Measurements from ENCODE around the gene SMARCAD1. TPM values are rescaled to one million over a fixed set of nuclear protein-coding genes. Genes with fewer than 3 reads are reported as not detected.

SMARCAD1 gene
- total and polyA plus RNA-seq, 2 donors (not counting 1 experiment from before 2014, with no cell fraction given), result 24.8 to 30.7 TPM

DNA sequence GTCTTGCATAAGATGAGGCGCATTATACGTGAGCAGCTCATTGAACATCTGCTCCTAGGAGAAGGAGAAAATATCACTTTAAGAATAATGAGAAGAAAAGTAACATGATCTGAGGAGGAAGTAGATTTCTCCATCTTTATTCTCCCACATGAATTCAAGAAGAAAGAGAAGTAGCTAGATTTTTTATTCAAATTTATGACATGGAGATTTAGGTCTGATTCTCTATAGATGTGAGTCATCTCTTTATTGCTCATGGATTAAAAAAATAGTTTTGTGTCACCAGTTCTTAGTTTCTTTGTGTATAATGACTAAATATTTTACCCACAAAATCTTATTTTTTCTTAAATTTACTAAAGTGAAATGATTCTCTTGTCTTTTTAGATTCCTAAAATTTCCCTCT is 94.5 kb downstream of the SMARCAD1 start:
- Histone ChIP-seq H3K27me3 (ENCODE audit: control insufficient read depth, insufficient read depth, low read length) (no peaks in the 10 kb centered on the region), H3K79me2 (ENCODE audit: control insufficient read depth, insufficient read depth, low read length) (no peaks in the 10 kb centered on the region), H3K9ac (ENCODE audit: insufficient read depth, low read length) (no peak overlapping the region), H3K36me3 (ENCODE audit: control insufficient read depth, insufficient read depth, low read length) (no peaks in the 10 kb centered on the region), H3K27ac (ENCODE audit: insufficient read depth, low read length) (no peak overlapping the region), H2AFZ (ENCODE audit: low read length) (no peak overlapping the region), H3K4me1 (ENCODE audit: control insufficient read depth, extremely low read depth, insufficient read depth, low read length) (no peaks in the 10 kb centered on the region), H4K20me1 (ENCODE audit: control insufficient read depth, extremely low read depth, insufficient read depth, low read length) (no peaks in the 10 kb centered on the region), H3K4me2 (ENCODE audit: extremely low read depth, insufficient read depth, low read length) (no peak overlapping the region), H3K9me3 (ENCODE audit: control insufficient read depth, insufficient read depth, low read depth, low read length) (no peaks in the 10 kb centered on the region), H3K4me3 (replicated peaks in 1 of 4; ENCODE audit: control extremely low read depth in 1 of 4, insufficient read depth in 1 of 4, low read depth in 3 of 4, low read length in 4 of 4) (no peak overlapping the region)
- DNase-seq (ENCODE audit: low read depth in 2 of 2), result peak in 1 of 2 donors; percentile 30
- TF ChIP-seq EZH2 (IDR thresholded peaks at IDR 0.05; ENCODE audit: low read length, missing control alignments) (no peak), CTCF (conservative IDR thresholded peaks at IDR 0.05 in 1 of 2, IDR thresholded peaks at IDR 0.05 in 1 of 2; ENCODE audit: low read depth in 1 of 2, low read length in 2 of 2) (no peak)

DNA sequence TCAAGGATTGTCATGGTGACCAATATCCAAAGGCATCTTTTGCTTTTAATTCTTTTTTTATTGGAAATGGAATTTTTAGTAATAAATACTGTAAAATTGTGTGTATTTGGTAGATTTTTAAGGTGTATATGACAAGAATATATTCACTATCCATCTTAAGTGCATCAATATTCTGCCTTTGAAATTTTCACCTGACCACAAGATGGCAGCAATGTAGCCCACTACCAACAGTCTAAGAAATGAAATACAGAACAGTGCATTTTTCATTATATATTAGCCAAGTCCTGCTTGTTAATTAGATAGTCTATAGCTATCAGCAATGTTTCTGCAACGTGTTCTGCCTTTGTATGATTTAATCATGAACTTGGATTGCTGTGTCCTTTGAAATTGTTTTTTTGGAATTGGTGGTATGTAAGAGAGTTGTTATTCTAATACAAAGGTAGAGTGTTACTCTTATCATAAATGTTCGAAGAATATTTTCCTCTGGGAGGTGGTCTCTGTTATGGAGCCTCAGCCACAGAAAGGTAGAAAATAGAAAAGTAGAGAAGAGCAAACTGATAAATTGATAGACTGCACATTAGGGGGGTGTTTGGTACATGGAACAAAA is 96.8 kb downstream of the SMARCAD1 start:
- TF ChIP-seq CTCF (conservative IDR thresholded peaks at IDR 0.05 in 1 of 2, IDR thresholded peaks at IDR 0.05 in 1 of 2; ENCODE audit: low read depth in 1 of 2, low read length in 2 of 2) (peak; percentile 52 to 66), EZH2 (IDR thresholded peaks at IDR 0.05; ENCODE audit: low read length, missing control alignments) (no peak)
- H3K9me3 ChIP-seq (ENCODE audit: control insufficient read depth, insufficient read depth, low read depth, low read length), result no peaks in the 10 kb centered on the region
- H3K79me2 ChIP-seq (ENCODE audit: control insufficient read depth, insufficient read depth, low read length), result no peaks in the 10 kb centered on the region
- no peak overlapping the region for H3K9ac ChIP-seq (ENCODE audit: insufficient read depth, low read length)
- H3K27me3 ChIP-seq (ENCODE audit: control insufficient read depth, insufficient read depth, low read length), result no peaks in the 10 kb centered on the region
- no peaks in the 10 kb centered on the region for H3K36me3 ChIP-seq (ENCODE audit: control insufficient read depth, insufficient read depth, low read length)
- H3K4me3 ChIP-seq (replicated peaks in 1 of 4; ENCODE audit: control extremely low read depth in 1 of 4, insufficient read depth in 1 of 4, low read depth in 3 of 4, low read length in 4 of 4), result no peak overlapping the region
- H4K20me1 ChIP-seq (ENCODE audit: control insufficient read depth, extremely low read depth, insufficient read depth, low read length), result no peaks in the 10 kb centered on the region
- H3K27ac ChIP-seq (ENCODE audit: insufficient read depth, low read length), result no peak overlapping the region
- H2AFZ ChIP-seq (ENCODE audit: low read length), result no peak overlapping the region
- no peak overlapping the region for H3K4me2 ChIP-seq (ENCODE audit: extremely low read depth, insufficient read depth, low read length)
- H3K4me1 ChIP-seq (ENCODE audit: control insufficient read depth, extremely low read depth, insufficient read depth, low read length), result no peaks in the 10 kb centered on the region
- DNase-seq (ENCODE audit: low read depth in 2 of 2), result peak; percentile 23 to 47

DNA sequence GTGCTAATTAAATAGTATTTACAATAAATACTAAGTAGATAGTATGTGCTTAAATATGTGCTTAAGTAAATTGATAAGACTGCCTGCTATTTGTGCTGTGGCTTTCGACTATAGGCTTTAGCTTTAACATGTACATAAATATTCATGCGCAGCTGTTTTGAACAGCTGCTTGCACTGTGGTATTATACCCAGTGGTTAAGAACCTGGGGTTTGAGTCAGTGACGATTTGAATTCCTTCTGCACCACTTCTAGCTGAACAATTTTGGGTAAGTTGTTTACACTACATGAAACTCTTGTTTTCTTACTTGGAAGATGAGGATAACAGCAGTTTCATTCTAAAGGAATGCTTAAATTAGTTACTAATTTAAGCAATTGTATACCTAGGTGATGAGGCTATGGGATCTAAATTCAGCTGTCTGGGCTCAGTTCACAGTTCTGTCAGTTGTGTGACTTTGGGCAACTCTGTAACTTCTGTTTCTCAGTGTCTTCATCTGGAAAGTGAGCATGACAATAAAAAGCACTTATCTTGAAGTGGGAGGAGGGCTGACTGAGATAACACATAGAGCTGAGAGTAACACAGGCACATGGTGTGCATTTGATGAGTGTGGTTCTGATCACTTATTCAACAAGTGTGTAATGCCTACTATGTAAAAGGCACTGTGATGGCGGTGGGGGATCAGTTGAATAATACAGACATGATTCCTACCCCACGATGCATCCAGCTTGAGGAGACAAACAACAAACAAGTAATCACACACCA is 98.0 kb downstream of the SMARCAD1 start:
- DNase-seq (ENCODE audit: low read depth in 2 of 2), result peak in 1 of 2 donors; percentile 16
- Histone ChIP-seq H3K9ac (ENCODE audit: insufficient read depth, low read length) (no peak overlapping the region), H3K79me2 (ENCODE audit: control insufficient read depth, insufficient read depth, low read length) (no peaks in the 10 kb centered on the region), H3K4me3 (replicated peaks in 1 of 4; ENCODE audit: control extremely low read depth in 1 of 4, insufficient read depth in 1 of 4, low read depth in 3 of 4, low read length in 4 of 4) (no peak overlapping the region), H3K4me1 (ENCODE audit: control insufficient read depth, extremely low read depth, insufficient read depth, low read length) (no peaks in the 10 kb centered on the region), H3K9me3 (ENCODE audit: control insufficient read depth, insufficient read depth, low read depth, low read length) (no peaks in the 10 kb centered on the region), H3K27me3 (ENCODE audit: control insufficient read depth, insufficient read depth, low read length) (no peaks in the 10 kb centered on the region), H4K20me1 (ENCODE audit: control insufficient read depth, extremely low read depth, insufficient read depth, low read length) (no peaks in the 10 kb centered on the region), H2AFZ (ENCODE audit: low read length) (no peak overlapping the region), H3K36me3 (ENCODE audit: control insufficient read depth, insufficient read depth, low read length) (no peaks in the 10 kb centered on the region), H3K27ac (ENCODE audit: insufficient read depth, low read length) (no peak overlapping the region), H3K4me2 (ENCODE audit: extremely low read depth, insufficient read depth, low read length) (no peak overlapping the region)
- TF ChIP-seq EZH2 (IDR thresholded peaks at IDR 0.05; ENCODE audit: low read length, missing control alignments) (no peak), CTCF (conservative IDR thresholded peaks at IDR 0.05 in 1 of 2, IDR thresholded peaks at IDR 0.05 in 1 of 2; ENCODE audit: low read depth in 1 of 2, low read length in 2 of 2) (no peak)
